HG03196 (cell line): ENCODE measurements around the gene ERO1B.

Experiments
- ATAC-seq: cut with Tn5 transposase; IDR thresholded peaks from one replicate; pipeline ENCODE4 v1.9.1; 2021; ENCODE audit not compliant: unreplicated experiment

Gene ERO1B

GRCh38 chr1:236301080-236301957 is 19.6 kb upstream of the ERO1B start:
- ATAC-seq: no peak

- ATAC-seq: no peak
Measured at GRCh38 chr1:236297161-236297560, 15.4 kb upstream of the ERO1B start.

DNA sequence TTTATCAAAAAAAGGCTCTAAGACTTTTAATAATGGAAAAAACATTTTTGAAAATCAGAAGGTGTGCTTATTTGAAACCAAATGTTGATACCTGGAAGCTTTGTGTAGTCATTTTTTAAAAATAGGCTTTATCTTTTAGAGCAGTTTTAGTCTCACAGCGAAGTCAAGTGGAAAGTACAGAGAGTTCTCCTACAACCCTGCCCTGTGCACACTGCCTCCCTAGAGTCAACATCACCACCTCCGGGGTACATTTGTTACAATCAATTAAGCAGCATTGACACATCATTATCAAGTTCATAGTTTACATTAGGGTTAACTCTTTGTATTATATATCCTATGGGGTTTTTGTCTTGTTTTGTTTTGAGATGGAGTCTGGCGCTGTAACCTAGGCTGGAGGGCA is 10.7 kb upstream of the ERO1B start:
- no peak for ATAC-seq

DNA sequence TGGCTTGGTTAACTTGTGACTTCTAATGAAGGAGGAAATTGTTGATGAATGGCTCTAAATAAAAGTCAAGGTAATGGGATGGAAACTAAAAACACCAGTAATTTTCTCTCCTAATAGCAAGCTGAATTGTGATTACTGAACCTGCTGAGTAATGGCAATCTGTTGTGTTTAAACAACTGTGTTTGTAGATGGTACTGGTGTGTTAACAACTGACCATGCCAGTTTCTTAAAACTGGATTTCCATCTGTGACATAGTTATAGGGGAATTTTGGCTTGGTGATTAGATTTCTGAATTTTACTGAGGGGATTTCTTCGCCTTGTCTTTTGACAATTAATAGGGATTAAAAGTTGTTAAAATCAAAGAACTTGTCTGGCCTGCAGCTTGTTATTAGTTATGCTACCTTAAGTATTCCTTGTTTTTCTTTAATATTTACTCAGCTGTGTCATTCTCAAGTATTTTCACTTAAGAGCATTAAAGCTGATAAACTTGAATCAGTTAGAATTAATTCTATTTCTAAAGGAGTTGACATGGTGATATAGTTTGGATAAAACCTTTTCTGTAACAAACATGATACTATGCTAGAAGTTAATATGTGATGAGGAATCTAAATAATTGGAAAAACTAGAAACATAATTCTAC is 7.9 kb upstream of the ERO1B start:
- ATAC-seq: no peak

- no peak for ATAC-seq
Measured at GRCh38 chr1:236288620-236288976, 6.8 kb upstream of the ERO1B start.

- no peak for ATAC-seq
Measured at GRCh38 chr1:236287757-236288619, 6.2 kb upstream of the ERO1B start.

GRCh38 chr1:236287356-236287755 is 5.6 kb upstream of the ERO1B start:
- ATAC-seq: no peak

DNA sequence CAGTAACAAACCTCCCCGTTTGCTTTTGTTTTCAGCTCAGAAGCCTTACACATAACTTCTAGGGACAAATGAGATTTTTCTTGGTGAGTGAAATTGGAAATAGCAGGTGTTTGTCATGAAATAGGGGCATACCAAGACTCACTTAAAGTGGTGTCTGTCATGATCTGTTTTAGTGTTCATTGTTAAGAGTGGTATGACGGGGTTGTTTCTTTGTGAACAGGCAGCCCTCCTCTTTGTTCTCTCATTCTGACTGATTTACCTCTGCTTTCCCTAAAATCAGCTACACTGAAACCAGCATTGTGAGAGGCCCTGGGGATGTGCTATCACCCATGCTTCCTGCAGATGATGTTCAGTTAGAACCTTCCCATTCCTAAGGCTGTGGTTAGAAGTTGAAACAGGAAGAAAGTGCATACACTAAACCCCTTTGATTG is 2.5 kb upstream of the ERO1B start:
- peak; percentile 43 for ATAC-seq

- ATAC-seq: no peak
Measured at GRCh38 chr1:236282719-236283118, 961 bp upstream of the ERO1B start.

DNA sequence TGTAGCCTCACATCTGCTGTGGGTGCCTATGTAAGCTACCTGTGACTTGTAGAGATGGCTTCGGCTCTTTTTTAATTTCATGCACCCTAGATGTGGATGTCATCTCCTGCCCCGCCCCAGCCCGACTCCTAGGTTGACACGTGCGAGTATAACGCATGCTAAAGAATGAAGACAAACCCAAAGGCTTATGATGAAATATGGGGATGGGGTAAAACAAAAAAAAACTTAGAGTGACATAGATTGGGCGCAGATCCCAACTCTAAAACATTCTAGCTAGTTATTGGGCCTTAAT is 613 bp upstream of the ERO1B start:
- ATAC-seq: no peak

GRCh38 chr1:236281198-236281653 is 532 bp downstream of the ERO1B start:
- peak; percentile 10 for ATAC-seq

DNA sequence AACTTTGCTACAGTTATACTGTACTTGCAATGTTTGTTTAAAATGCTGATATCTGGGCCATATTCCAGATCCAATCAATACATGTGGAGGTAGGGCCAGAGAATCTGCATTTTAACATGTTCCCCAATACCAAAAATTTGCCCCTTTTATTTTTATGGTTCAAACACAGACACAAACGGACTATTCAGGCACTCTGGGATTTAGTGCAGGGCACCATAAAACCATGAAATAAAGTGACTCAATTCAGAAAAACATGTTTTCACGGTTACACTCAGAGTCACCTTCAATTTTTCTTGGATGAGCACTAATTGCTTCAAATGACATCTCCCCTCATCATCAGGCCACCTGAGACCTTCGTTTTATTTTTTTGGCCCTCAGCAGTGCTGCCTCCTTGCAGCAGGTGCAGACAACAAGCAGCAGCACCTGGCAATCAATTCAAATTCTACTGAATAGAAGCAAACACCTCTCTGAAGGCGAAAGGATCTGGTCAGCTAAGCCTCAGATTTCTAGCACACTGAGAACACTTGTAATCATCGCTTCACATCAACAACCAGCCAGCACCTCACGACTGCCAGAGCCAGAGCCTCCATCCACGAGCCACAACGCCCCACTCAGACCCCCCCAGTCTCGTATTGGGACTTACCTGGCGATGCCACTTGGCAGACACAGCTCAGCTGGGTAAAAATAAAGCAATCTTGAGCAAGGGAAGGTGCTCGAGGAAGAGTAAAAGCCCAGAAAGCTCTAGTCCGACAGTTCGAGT is 1.1 kb downstream of the ERO1B start:
- ATAC-seq: no peak

- ATAC-seq: no peak
Measured at GRCh38 chr1:236275586-236275985, 6.2 kb downstream of the ERO1B start.

- ATAC-seq: no peak
Measured at GRCh38 chr1:236275061-236275460, 6.7 kb downstream of the ERO1B start.

- no peak for ATAC-seq
Measured at GRCh38 chr1:236273358-236273757, 8.4 kb downstream of the ERO1B start.

- ATAC-seq: no peak
Measured at GRCh38 chr1:236269439-236269838, 12.3 kb downstream of the ERO1B start.

GRCh38 chr1:236261898-236262297 is 19.9 kb downstream of the ERO1B start:
- no peak for ATAC-seq

GRCh38 chr1:236261033-236261432 is 20.7 kb downstream of the ERO1B start:
- ATAC-seq: no peak

GRCh38 chr1:236259043-236259442 is 22.7 kb downstream of the ERO1B start:
- ATAC-seq: no peak

- no peak for ATAC-seq
Measured at GRCh38 chr1:236258114-236258622, 23.6 kb downstream of the ERO1B start.

GRCh38 chr1:236257216-236257615 is 24.5 kb downstream of the ERO1B start:
- ATAC-seq: no peak
